Karpas-422 (cell line): ENCODE data around the gene SYTL3. TPM values are rescaled to one million over a fixed set of nuclear protein-coding genes. Genes with fewer than 3 reads are reported as not detected.

Experiments used
- DNase-seq: peaks from one replicate; pipeline ENCODE4 v3.0.0-alpha.2; 2015
- H2AFZ ChIP-seq: fragments of 200-600 bp; sonication (generic); 2 replicates; pipeline ENCODE4 v1.6.1; 2014; ENCODE audit warnings: antibody characterized with exemption, low read length, mixed read lengths
- H3K27ac ChIP-seq: fragments of 200-600 bp; sonication (generic); 2 replicates; pipeline ENCODE4 v1.5.1; 2014; ENCODE audit warnings: mild to moderate bottlenecking, low read length, moderate library complexity
- H3K27me3 ChIP-seq: fragments of 200-600 bp; sonication (generic); 2 replicates; pipeline ENCODE4 v1.6.1; 2014; ENCODE audit warnings: low read length, mixed read lengths
- H3K36me3 ChIP-seq: fragments of 200-600 bp; sonication (generic); 2 replicates; pipeline ENCODE4 v1.6.1; 2014; ENCODE audit warnings: low read length, mixed read lengths; ENCODE audit not compliant: insufficient read depth
- H3K4me1 ChIP-seq: fragments of 200-600 bp; sonication (generic); 2 replicates; pipeline ENCODE4 v1.6.1; 2014; ENCODE audit warnings: mild to moderate bottlenecking, low read length, mixed read lengths
- H3K4me2 ChIP-seq: fragments of 200-600 bp; sonication (generic); 2 replicates; pipeline ENCODE4 v1.6.1; 2014; ENCODE audit warnings: low read length, low read depth, mild to moderate bottlenecking; ENCODE audit not compliant: poor library complexity, severe bottlenecking
- H3K4me3 ChIP-seq: fragments of 200-600 bp; sonication (generic); 2 replicates; pipeline ENCODE4 v1.5.1; 2014; ENCODE audit warnings: mild to moderate bottlenecking, antibody characterized with exemption, low read length, mixed read lengths
- H3K79me2 ChIP-seq: fragments of 200-600 bp; sonication (generic); 2 replicates; pipeline ENCODE4 v1.6.1; 2014; ENCODE audit warnings: mild to moderate bottlenecking, low read length, mixed read lengths
- H3K9ac ChIP-seq: fragments of 200-600 bp; sonication (generic); 2 replicates; pipeline ENCODE4 v1.6.0; 2014; ENCODE audit warnings: low read length
- H3K9me2 ChIP-seq: fragments of 200-600 bp; sonication (generic), shearing (Covaris generic); replicated peaks from 2 replicates; pipeline ENCODE4 v1.6.0; 2014; ENCODE audit warnings: mild to moderate bottlenecking, low read length, moderate library complexity; ENCODE audit not compliant: insufficient read depth
- H3K9me3 ChIP-seq: fragments of 300-700, 200-600 bp; sonication (generic); 2 replicates; pipeline ENCODE4 v1.6.1; 2014; ENCODE audit warnings: low read length, mixed read lengths
- H4K20me1 ChIP-seq: fragments of 200-600 bp; sonication (generic); 2 replicates; pipeline ENCODE4 v1.6.1; 2014; ENCODE audit warnings: mild to moderate bottlenecking, antibody characterized with exemption, low read length, low read depth; ENCODE audit not compliant: insufficient read depth
- total RNA-seq: library from RNA; depleted of rRNA; stranded (reverse); fragments of >200 nt; shearing (Covaris generic); gene quantifications from 2 replicates; pipeline ENCODE4 v1.2.3, GENCODE V29; 2014; ENCODE audit warnings: low replicate concordance

The SYTL3 gene
- total RNA-seq, 1 experiment from 2014 or later: 0.41 TPM

GRCh38 chr6:158755636-158756035 lies 105.8 kb downstream of the SYTL3 start:
- Histone ChIP-seq H3K9ac (no peak overlapping the region), H3K9me2 (no peaks in the 10 kb centered on the region), H3K4me2 (no peak overlapping the region), H4K20me1 (0 out of 2 replicates have a peak, but pooled peaks cover 8% of the 10 kb centered on the region), H3K4me1 (peaks cover 19% of the 10 kb centered on the region), H3K27ac (no peak overlapping the region), H3K27me3 (no peaks in the 10 kb centered on the region), H2AFZ (no peak overlapping the region), H3K36me3 (no peaks in the 10 kb centered on the region), H3K9me3 (no peaks in the 10 kb centered on the region), H3K79me2 (no peaks in the 10 kb centered on the region), H3K4me3 (no peak overlapping the region)
- DNase-seq: no peak

DNA sequence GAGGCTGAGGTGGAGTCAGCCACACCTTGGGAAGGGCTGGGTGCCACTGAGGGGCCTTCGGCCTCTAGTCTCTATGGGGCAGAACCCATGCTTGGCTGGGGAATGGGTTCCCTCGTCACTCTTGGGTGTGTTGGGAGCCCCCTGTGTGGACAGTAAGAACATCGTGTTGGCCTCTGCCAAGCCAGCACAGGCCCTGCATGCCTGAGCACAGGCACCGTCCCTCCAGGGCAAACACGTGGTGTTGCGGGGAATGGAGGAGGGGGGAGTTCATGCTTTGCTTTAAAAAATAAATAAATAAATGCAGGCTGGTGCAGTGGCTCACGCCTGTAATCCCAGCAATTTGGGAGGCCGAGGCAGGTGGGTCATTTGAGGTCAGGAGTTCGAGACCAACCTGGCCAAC lies 106.3 kb downstream of the SYTL3 start:
- Histone ChIP-seq H3K4me2 (no peak overlapping the region), H3K9me2 (no peaks in the 10 kb centered on the region), H3K36me3 (no peaks in the 10 kb centered on the region), H3K27me3 (no peaks in the 10 kb centered on the region), H3K4me3 (no peak overlapping the region), H3K27ac (no peak overlapping the region), H2AFZ (no peak overlapping the region), H3K4me1 (peaks cover 19% of the 10 kb centered on the region), H4K20me1 (0 out of 2 replicates have a peak, but pooled peaks cover 8% of the 10 kb centered on the region), H3K9ac (no peak overlapping the region), H3K79me2 (no peaks in the 10 kb centered on the region), H3K9me3 (no peaks in the 10 kb centered on the region)
- no peak for DNase-seq

GRCh38 chr6:158756977-158757752 lies 107.3 kb downstream of the SYTL3 start:
- Histone ChIP-seq H3K27ac (no peak overlapping the region), H3K9me2 (no peaks in the 10 kb centered on the region), H4K20me1 (peaks cover 13% of the 10 kb centered on the region; the same call in 1 of the 2 replicates), H3K4me1 (peaks cover 17% of the 10 kb centered on the region), H3K36me3 (no peaks in the 10 kb centered on the region), H3K27me3 (no peaks in the 10 kb centered on the region), H3K4me3 (no peak overlapping the region), H3K4me2 (no peak overlapping the region), H3K79me2 (no peaks in the 10 kb centered on the region), H2AFZ (no peak overlapping the region), H3K9ac (no peak overlapping the region), H3K9me3 (no peaks in the 10 kb centered on the region)
- no peak for DNase-seq

- no peaks in the 10 kb centered on the region for H3K36me3 ChIP-seq
- no peak for DNase-seq
- H3K4me2 ChIP-seq: no peak overlapping the region
- no peak overlapping the region for H3K9ac ChIP-seq
- H3K27me3 ChIP-seq: no peaks in the 10 kb centered on the region
- no peak overlapping the region for H2AFZ ChIP-seq
- no peaks in the 10 kb centered on the region for H3K9me3 ChIP-seq
- no peaks in the 10 kb centered on the region for H3K9me2 ChIP-seq
- H3K27ac ChIP-seq: no peak overlapping the region
- no peak overlapping the region for H3K4me3 ChIP-seq
- H3K4me1 ChIP-seq: peaks cover 11% of the 10 kb centered on the region
- H4K20me1 ChIP-seq: peaks cover 13% of the 10 kb centered on the region; the same call in 1 of the 2 replicates
- no peaks in the 10 kb centered on the region for H3K79me2 ChIP-seq
Measured at GRCh38 chr6:158757753-158758090, 107.9 kb downstream of the SYTL3 start.

GRCh38 chr6:158758451-158758860 lies 108.6 kb downstream of the SYTL3 start:
- Histone ChIP-seq H3K36me3 (no peaks in the 10 kb centered on the region), H3K9ac (no peak overlapping the region), H3K9me3 (no peaks in the 10 kb centered on the region)

GRCh38 chr6:158758941-158759479 lies 109.2 kb downstream of the SYTL3 start:
- H3K9me2 ChIP-seq: no peaks in the 10 kb centered on the region
- H2AFZ ChIP-seq: no peak overlapping the region
- no peaks in the 10 kb centered on the region for H3K36me3 ChIP-seq
- H3K9me3 ChIP-seq: no peaks in the 10 kb centered on the region
- no peak overlapping the region for H3K4me3 ChIP-seq
- no peaks in the 10 kb centered on the region for H3K27me3 ChIP-seq
- peaks cover 13% of the 10 kb centered on the region; the same call in 1 of the 2 replicates for H4K20me1 ChIP-seq
- no peak overlapping the region for H3K27ac ChIP-seq
- peaks cover 6% of the 10 kb centered on the region; the same call in 1 of the 2 replicates for H3K4me1 ChIP-seq
- no peaks in the 10 kb centered on the region for H3K79me2 ChIP-seq
- no peak overlapping the region for H3K4me2 ChIP-seq
- DNase-seq: no peak
- no peak overlapping the region for H3K9ac ChIP-seq

More at GRCh38 chr6:158758451-158758860, 108.6 kb downstream of the SYTL3 start:
- Histone ChIP-seq H3K27ac (no peak overlapping the region), H2AFZ (no peak overlapping the region), H3K4me1 (peaks cover 6% of the 10 kb centered on the region; the same call in 1 of the 2 replicates), H3K79me2 (no peaks in the 10 kb centered on the region), H3K9me2 (no peaks in the 10 kb centered on the region), H3K4me2 (no peak overlapping the region), H3K4me3 (no peak overlapping the region), H3K27me3 (no peaks in the 10 kb centered on the region), H4K20me1 (peaks cover 13% of the 10 kb centered on the region; the same call in 1 of the 2 replicates)
- no peak for DNase-seq

- peak; percentile 50 for DNase-seq
- Histone ChIP-seq H3K4me1 (peaks cover 6% of the 10 kb centered on the region; the same call in 1 of the 2 replicates), H3K27ac (no peak overlapping the region), H2AFZ (no peak overlapping the region), H3K4me2 (no peak overlapping the region), H3K27me3 (no peaks in the 10 kb centered on the region), H3K79me2 (no peaks in the 10 kb centered on the region), H3K9me2 (no peaks in the 10 kb centered on the region), H3K36me3 (peaks cover 8% of the 10 kb centered on the region), H3K9me3 (no peaks in the 10 kb centered on the region), H3K4me3 (no peak overlapping the region), H3K9ac (no peak overlapping the region), H4K20me1 (peaks cover 19% of the 10 kb centered on the region; the same call in 1 of the 2 replicates)
Measured at GRCh38 chr6:158759966-158760617, 110.2 kb downstream of the SYTL3 start.

DNA sequence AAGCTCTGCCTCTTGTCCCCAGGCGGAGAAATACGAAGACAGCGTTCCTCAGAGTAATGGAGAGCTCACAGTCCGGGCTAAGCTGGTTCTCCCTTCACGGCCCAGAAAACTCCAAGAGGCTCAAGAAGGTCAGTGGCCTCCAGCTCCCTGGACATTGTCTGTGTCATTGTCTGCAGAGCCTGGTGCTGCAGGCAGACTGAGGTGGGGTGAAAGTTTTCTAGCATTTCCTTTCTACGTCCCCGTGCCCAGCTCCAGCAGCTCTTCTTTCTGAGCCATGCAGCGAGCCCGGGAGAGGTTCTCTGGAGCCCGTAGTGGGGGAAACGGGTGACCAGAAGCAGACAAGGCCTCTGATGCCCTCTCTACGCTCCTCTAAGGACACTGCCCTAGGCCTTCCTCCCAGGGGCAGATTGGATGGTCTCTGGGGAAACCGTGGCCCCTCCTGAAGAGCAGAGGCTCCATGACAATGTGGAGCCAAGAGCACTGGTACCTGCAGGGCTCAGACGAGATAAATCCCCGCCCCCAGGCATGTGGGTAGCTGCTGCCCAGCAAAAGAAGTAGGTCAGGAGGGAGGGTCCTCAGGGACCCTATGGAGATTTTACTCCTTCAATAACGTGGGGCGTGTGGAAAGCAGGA lies 110.9 kb downstream of the SYTL3 start:
- Histone ChIP-seq H3K27ac (no peak overlapping the region), H3K27me3 (no peaks in the 10 kb centered on the region), H3K9me2 (no peaks in the 10 kb centered on the region), H3K79me2 (no peaks in the 10 kb centered on the region), H3K4me1 (peaks cover 6% of the 10 kb centered on the region; the same call in 1 of the 2 replicates), H3K9me3 (no peaks in the 10 kb centered on the region), H3K4me3 (no peak overlapping the region), H2AFZ (no peak overlapping the region), H3K9ac (no peak overlapping the region), H3K4me2 (no peak overlapping the region), H4K20me1 (peaks cover 19% of the 10 kb centered on the region; the same call in 1 of the 2 replicates), H3K36me3 (peaks cover 12% of the 10 kb centered on the region)
- DNase-seq: no peak
